Fibroblast of mammary gland (primary cell): Measurements from ENCODE around the gene C11orf68.

Experiments used
- DNase-seq: peaks from one replicate; pipeline ENCODE4 v3.0.0-alpha.2; 2010; ENCODE audit warnings: low read depth
- H3K4me3 ChIP-seq: 2 replicates; pipeline ENCODE4 v1.5.1; 2011; ENCODE audit warnings: low read depth, mild to moderate bottlenecking, low read length, moderate library complexity; ENCODE audit not compliant: control insufficient read depth
- TF ChIP-seq, protein P1 (sequence below): conservative IDR thresholded peaks from 2 replicates; pipeline ENCODE4 v1.5.1; 2011; ENCODE audit warnings: low read depth, low read length, inconsistent platforms; ENCODE audit not compliant: control insufficient read depth, insufficient read depth

C11orf68 gene

GRCh38 chr11:65906602-65907001 lies 12.3 kb downstream of the C11orf68 start:
- DNase-seq: no peak
- TF ChIP-seq, protein P1, sequence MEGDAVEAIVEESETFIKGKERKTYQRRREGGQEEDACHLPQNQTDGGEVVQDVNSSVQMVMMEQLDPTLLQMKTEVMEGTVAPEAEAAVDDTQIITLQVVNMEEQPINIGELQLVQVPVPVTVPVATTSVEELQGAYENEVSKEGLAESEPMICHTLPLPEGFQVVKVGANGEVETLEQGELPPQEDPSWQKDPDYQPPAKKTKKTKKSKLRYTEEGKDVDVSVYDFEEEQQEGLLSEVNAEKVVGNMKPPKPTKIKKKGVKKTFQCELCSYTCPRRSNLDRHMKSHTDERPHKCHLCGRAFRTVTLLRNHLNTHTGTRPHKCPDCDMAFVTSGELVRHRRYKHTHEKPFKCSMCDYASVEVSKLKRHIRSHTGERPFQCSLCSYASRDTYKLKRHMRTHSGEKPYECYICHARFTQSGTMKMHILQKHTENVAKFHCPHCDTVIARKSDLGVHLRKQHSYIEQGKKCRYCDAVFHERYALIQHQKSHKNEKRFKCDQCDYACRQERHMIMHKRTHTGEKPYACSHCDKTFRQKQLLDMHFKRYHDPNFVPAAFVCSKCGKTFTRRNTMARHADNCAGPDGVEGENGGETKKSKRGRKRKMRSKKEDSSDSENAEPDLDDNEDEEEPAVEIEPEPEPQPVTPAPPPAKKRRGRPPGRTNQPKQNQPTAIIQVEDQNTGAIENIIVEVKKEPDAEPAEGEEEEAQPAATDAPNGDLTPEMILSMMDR: no peak
- no peak overlapping the region for H3K4me3 ChIP-seq

- no peak for DNase-seq
- H3K4me3 ChIP-seq: no peak overlapping the region
- TF ChIP-seq, protein P1: no peak
Measured at GRCh38 chr11:65903715-65904114, 15.1 kb downstream of the C11orf68 start.

DNA sequence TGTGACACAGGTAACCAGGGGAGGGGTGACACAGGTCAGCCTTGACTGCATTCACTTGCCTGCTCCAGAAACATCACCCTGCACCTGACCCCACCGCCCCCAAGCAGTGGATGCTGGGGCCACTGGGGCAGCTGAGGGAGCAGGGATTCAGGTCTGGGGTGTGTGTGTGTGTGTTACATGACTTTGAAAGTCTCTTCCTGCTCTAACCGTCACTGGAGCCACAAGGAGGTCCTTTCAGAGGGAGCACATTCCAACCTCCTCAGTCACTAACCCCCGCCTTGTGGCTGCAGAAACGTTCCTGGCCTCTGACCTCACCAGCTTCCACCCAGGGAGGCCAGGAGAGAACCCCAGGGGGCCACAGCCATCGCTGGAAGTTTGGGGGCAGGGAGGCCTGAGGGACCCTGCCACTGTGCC lies 15.8 kb downstream of the C11orf68 start:
- TF ChIP-seq, protein P1: no peak
- peak; percentile 89 for DNase-seq
- no peak overlapping the region for H3K4me3 ChIP-seq

- TF ChIP-seq, protein P1: no peak
- DNase-seq: no peak
- H3K4me3 ChIP-seq: no peak overlapping the region
Measured at GRCh38 chr11:65900899-65901180, 18.0 kb downstream of the C11orf68 start.

- peak; percentile 95 for DNase-seq
- TF ChIP-seq, protein P1: no peak
- peak within 1 kb of the TSS; percentile 92 for H3K4me3 ChIP-seq
Measured at GRCh38 chr11:65900125-65900898, 18.6 kb downstream of the C11orf68 start, which contains the start of gene FOSL1. TSS of gene FOSL1 (minus strand) at chr11:65900388. CDS start at chr11:65900339, 49 bp downstream.

GRCh38 chr11:65899356-65900124 lies 19.3 kb downstream of the C11orf68 start:
- H3K4me3 ChIP-seq: peak overlapping the region; percentile 92
- TF ChIP-seq, protein P1: no peak
- DNase-seq: peak; percentile 72
